Measurements from ENCODE around the gene RGL3.

Gene RGL3

DNA sequence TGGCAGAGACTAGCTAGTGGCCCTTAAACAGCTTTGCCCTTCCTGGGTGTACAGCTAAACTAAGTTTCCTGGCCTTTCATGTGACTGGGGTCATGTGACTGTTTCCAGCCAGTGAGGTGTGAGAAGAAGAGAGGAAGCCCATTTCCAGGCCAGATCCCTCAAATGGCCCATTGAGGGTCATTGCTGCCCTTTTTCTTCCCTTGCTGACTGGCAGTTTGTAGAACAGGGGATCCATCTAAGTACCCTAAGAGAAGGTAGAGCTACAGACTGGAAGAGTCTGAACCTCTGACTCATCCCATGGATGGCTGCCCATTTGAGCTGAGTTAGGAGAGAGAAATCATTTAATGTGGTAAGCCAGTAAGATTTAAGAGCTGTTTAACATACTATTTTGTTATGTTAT is 41.9 kb downstream of the RGL3 start:
- Histone ChIP-seq H3K9ac (no peak overlapping the region), H3K9me3 (ENCODE audit: control insufficient read depth, low read length) (no peaks in the 10 kb centered on the region), H3K4me3 (ENCODE audit: low read depth, low read length) (no peak overlapping the region), H3K4me2 (ENCODE audit: low read length) (no peak overlapping the region), H3K79me2 (peaks cover 3% of the 10 kb centered on the region), H3K27ac (no peak overlapping the region), H3K36me3 (ENCODE audit: control insufficient read depth, insufficient read depth, low read length) (no peaks in the 10 kb centered on the region), H3K27me3 (ENCODE audit: control insufficient read depth, insufficient read depth, low read length) (no peaks in the 10 kb centered on the region), H3K4me1 (peaks cover 18% of the 10 kb centered on the region), H2AFZ (no peak overlapping the region)
- TF ChIP-seq, protein P1, sequence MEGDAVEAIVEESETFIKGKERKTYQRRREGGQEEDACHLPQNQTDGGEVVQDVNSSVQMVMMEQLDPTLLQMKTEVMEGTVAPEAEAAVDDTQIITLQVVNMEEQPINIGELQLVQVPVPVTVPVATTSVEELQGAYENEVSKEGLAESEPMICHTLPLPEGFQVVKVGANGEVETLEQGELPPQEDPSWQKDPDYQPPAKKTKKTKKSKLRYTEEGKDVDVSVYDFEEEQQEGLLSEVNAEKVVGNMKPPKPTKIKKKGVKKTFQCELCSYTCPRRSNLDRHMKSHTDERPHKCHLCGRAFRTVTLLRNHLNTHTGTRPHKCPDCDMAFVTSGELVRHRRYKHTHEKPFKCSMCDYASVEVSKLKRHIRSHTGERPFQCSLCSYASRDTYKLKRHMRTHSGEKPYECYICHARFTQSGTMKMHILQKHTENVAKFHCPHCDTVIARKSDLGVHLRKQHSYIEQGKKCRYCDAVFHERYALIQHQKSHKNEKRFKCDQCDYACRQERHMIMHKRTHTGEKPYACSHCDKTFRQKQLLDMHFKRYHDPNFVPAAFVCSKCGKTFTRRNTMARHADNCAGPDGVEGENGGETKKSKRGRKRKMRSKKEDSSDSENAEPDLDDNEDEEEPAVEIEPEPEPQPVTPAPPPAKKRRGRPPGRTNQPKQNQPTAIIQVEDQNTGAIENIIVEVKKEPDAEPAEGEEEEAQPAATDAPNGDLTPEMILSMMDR (IDR thresholded peaks at IDR 0.05): no peak

DNA sequence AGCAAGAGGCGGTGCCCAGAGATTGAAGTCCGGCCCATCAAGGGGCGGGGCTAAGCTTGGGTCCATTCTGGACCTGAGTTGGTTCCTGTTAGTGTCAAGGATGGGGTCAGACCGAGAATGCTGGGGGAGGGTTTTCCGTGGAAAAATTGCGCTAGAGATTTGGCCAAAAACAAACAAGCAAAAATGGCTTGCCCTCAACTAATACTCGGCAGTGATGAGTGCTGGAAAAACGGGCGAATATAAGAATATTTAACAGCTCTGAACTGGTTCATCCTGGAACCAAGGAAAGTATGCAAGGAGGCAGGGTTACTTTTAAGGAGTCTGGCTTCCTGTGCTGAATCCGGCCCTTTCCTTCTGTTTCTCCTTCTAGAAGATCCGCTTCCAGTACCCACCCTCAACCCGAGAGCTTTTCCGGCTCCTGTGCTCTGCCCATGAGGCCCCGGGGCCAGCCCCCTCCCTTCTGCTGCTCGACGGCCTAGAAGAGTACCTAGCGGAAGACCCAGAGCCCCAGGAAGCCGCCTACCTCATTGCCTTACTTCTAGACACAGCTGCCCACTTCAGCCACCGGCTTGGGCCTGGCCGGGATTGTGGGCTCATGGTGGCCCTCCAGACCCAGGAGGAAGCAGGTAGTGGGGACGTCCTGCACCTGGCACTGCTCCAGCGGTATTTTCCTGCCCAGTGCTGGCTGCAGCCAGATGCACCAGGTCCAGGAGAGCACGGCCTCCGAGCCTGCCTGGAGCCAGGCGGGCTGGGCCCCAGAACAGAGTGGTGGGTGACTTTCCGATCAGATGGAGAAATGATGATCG is 43.8 kb downstream of the RGL3 start:
- no peaks in the 10 kb centered on the region for H3K27me3 ChIP-seq (ENCODE audit: control insufficient read depth, insufficient read depth, low read length)
- no peaks in the 10 kb centered on the region for H3K9me3 ChIP-seq (ENCODE audit: control insufficient read depth, low read length)
- peaks cover 17% of the 10 kb centered on the region for H3K4me1 ChIP-seq
- H3K4me3 ChIP-seq (ENCODE audit: low read depth, low read length): peak overlapping the region; percentile 80
- H3K36me3 ChIP-seq (ENCODE audit: control insufficient read depth, insufficient read depth, low read length): no peaks in the 10 kb centered on the region
- peak overlapping the region; percentile 97 for H3K4me2 ChIP-seq (ENCODE audit: low read length)
- TF ChIP-seq, protein P1 (IDR thresholded peaks at IDR 0.05): no peak
- peak overlapping the region; percentile 98 for H3K27ac ChIP-seq
- no peak overlapping the region for H3K9ac ChIP-seq
- peak overlapping the region; percentile 96 for H2AFZ ChIP-seq
- H3K79me2 ChIP-seq: peaks cover 3% of the 10 kb centered on the region

DNA sequence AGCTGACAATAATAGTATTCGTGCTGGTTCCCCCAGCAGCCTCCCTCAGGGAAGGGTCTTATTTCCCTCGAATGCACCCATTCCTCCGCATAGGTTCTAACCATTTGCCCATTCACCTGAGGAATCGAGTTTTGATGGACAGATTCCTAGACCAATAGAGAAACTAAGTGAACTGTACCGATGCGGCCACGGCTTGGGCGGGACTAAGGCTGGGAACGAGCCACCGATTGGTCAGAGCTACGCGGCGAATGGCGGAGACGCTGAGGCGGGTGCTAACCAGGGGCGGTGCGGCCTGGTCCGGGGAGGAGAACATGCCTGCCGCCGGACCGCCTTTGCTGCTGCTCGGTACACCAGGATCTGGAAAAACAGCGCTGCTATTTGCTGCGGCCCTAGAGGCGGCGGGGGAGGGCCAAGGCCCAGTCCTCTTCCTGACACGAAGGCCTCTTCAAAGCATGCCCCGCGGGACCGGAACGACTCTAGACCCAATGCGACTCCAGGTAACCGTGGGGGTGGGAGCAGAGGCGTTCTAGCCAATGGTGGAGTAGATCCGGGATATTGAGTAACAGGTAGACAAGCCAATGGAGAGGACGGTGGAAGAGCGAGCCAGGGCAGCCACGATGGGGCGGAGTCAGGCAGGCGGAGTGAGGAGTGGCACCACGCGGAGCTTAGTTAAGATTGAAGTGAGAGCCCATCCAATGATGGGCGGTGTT is 44.5 kb downstream of the RGL3 start, which contains the start of gene SWSAP1:
Gene SWSAP1 (plus strand): TSS at position 234 of the 710 bp plus-strand sequence. CDS start 15 bp downstream, at position 249.
- H3K4me1 ChIP-seq: peaks cover 15% of the 10 kb centered on the region
- H3K4me3 ChIP-seq (ENCODE audit: low read depth, low read length): peak within 1 kb of the TSS; percentile 80
- H3K27ac ChIP-seq: peak within 1 kb of the TSS; percentile 98
- TF ChIP-seq, protein P1 (IDR thresholded peaks at IDR 0.05): no peak
- H2AFZ ChIP-seq: peak within 1 kb of the TSS; percentile 96
- no peaks in the 10 kb centered on the region for H3K27me3 ChIP-seq (ENCODE audit: control insufficient read depth, insufficient read depth, low read length)
- H3K36me3 ChIP-seq (ENCODE audit: control insufficient read depth, insufficient read depth, low read length): no peaks in the 10 kb centered on the region
- H3K79me2 ChIP-seq: peaks cover 3% of the 10 kb centered on the region
- peak within 1 kb of the TSS; percentile 49 for H3K9ac ChIP-seq
- no peaks in the 10 kb centered on the region for H3K9me3 ChIP-seq (ENCODE audit: control insufficient read depth, low read length)
- H3K4me2 ChIP-seq (ENCODE audit: low read length): peak within 1 kb of the TSS; percentile 97

DNA sequence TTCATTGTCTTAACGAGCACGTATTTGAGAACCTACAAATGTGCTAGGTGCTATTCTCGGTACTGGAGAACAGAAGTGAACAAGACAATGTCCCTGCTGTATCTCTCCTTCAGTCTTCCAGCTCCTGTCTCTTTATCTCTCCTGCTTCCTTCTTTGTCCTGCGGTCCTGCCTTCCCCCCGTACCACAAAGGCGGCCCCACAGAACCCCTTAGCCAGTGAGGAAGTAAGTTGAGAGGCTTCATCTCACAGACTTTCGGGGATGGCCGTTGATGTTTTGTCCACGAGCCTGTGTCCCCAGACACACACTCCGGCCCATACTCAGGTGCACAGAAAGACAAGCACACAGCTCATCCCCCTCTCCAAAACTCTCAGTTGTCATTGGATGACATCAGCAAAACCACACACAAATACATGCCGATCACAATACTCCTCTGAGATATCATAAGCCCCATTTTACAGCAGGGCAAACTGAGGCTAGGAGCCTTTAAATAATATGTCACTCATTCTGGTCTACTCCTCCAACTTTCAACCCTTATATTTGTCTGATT is 45.2 kb downstream of the RGL3 start:
- H3K27ac ChIP-seq: peak overlapping the region; percentile 98
- H3K9me3 ChIP-seq (ENCODE audit: control insufficient read depth, low read length): no peaks in the 10 kb centered on the region
- peak overlapping the region; percentile 97 for H3K4me2 ChIP-seq (ENCODE audit: low read length)
- peak overlapping the region; percentile 80 for H3K4me3 ChIP-seq (ENCODE audit: low read depth, low read length)
- H2AFZ ChIP-seq: peak overlapping the region; percentile 96
- peaks cover 15% of the 10 kb centered on the region for H3K4me1 ChIP-seq
- H3K79me2 ChIP-seq: peaks cover 3% of the 10 kb centered on the region
- no peaks in the 10 kb centered on the region for H3K36me3 ChIP-seq (ENCODE audit: control insufficient read depth, insufficient read depth, low read length)
- peak overlapping the region; percentile 49 for H3K9ac ChIP-seq
- TF ChIP-seq, protein P1 (IDR thresholded peaks at IDR 0.05): no peak
- H3K27me3 ChIP-seq (ENCODE audit: control insufficient read depth, insufficient read depth, low read length): no peaks in the 10 kb centered on the region
